Activated CD4-positive, alpha-beta T cell treated with anti-CD3 and anti-CD28 coated beads for 4 hours (primary cell): ENCODE data around the gene MBD3L4.
"Not testable (repeated sequence)": the region's sequence is repeated elsewhere in the genome, so short reads cannot be mapped to it uniquely, and the experiment has no call there.

ENCODE experiments used
- DNase-seq, 2 donors: peaks; one replicate each; pipeline ENCODE4 v3.0.0-alpha.2; 2020

MBD3L4 gene

DNA sequence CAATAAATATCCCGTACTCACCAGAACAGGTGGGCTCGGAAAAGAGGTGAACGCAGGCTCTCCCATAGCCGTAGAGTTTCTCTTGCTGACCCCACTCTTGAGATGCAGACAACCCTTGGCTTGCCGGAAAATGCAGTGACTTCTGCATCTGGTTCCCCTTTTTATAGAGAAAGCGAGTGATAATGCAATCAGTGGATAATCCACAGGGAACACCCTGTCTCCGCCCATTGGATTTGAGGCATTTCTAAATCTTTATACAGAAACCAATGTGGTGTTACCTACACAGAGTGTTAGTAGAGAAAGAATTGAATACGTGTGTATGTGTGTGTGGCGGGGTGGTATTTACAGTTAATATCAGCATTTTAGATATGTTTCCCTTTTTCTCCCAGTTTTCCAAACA lies at the start of gene MBD3L4:
Gene MBD3L4 (minus strand): TSS at position 101 of the 400 bp plus-strand sequence. CDS start 35 bp downstream, at position 66.
- DNase-seq = not testable (repeated sequence)

DNA sequence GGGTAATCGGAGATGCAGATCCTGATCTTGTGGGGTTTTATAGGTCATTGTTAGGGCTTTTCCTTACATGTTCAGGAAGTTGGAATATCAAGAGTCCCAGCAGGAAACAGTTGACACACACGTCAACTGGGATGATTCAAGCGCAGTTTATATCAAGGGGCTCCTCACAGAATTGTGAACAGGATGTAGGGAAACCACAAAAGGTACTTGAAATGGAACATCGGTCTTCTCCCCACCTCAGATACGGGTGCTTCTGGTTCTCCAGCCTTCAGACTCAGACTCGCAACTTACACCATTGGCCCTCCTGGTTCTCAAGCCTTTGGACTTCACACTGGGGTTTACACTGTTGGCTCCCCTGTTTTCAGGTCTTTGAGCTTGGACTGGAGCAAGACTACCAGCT lies 49.0 kb upstream of the MBD3L4 start:
- no peak for DNase-seq

DNA sequence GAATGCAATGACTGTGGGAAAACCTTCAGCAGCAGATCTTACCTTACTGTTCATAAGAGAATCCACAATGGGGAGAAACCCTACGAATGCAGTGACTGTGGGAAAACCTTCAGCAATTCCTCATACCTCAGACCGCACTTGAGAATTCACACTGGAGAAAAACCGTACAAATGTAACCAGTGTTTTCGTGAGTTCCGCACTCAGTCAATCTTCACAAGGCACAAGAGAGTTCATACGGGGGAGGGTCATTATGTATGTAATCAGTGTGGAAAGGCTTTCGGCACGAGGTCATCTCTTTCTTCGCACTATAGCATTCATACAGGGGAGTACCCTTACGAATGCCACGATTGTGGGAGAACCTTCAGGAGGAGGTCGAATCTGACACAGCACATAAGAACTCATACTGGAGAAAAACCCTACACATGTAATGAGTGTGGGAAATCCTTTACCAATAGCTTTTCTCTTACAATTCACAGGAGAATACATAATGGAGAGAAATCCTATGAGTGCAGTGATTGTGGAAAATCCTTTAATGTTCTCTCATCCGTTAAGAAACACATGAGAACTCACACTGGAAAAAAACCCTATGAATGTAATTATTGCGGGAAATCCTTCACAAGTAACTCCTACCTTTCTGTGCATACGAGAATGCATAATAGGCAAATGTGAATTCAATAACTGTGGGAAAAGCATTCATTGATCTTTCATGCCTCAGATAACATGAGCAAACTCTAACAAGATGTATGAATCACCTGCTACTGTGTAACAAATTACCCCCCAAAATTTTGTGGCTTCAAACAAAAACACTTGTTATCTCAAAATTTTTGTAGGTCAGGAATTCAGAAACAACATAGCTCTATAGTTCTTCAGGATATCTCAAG lies 43.3 kb upstream of the MBD3L4 start:
- no peak for DNase-seq

DNA sequence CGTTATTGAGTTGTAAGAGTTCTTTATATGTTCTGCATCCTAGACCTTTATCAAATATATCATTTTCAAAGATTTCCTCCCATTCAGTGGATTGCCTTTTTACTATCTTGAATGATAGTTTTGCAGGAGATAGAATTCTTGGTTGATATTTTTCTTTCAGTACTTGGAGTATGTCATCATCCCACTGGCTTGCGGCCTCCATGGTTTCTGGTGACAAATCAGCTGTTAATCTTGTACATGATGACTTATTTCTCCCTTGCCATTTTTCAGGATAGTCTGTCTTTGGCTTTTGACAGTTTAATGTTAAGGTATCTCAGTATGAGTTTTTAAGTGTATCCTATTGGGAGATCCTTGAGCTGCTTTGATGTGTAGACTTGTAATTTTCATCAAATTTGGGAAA lies 38.0 kb upstream of the MBD3L4 start:
- DNase-seq = no peak

DNA sequence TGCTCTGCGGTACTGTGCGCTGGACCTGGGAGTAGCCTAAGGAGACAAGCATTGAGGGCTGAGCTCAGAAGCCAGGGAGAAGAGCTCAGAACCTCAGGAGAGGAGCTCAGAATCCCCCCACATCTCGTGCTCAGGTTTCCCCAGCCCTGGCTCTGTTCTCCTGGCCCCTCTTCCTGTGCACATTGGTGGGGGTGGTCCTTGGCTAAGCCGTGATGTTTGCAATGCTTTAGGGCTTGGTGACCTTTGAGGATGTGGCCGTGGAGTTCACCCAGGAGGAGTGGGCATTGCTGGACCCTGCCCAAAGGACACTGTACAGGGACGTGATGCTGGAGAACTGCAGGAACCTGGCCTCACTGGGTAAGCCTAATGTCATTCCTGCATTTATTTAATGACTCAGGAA lies 36.2 kb upstream of the MBD3L4 start:
- DNase-seq = no peak

DNA sequence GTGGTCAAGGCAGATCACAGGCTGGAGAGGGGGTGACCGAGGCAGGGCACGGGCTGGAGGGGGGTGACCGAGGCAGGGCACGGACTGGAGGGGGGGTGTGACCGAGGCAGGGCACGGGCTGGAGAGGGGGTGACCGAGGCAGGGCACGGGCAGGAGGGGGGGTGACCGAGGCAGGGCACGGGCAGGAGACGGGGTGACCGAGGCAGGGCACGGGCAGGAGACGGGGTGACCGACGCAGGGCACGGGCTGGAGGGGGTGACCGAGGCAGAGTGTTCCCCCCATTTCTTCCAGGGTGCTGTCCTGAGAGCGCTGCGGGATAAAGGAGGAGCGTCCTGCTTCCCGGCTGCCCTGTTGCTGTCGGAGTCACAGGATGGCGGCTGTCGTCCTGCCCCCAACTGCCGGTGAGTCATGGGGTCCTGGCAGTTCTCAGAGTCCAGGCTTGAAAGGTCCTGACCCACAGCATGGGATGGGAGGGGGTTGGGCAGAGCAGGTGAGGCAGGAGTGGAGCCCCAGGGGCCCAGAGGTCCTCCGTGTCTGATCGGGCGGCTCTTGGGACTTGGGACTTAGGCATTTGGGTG lies 34.8 kb upstream of the MBD3L4 start:
- DNase-seq = no peak

DNA sequence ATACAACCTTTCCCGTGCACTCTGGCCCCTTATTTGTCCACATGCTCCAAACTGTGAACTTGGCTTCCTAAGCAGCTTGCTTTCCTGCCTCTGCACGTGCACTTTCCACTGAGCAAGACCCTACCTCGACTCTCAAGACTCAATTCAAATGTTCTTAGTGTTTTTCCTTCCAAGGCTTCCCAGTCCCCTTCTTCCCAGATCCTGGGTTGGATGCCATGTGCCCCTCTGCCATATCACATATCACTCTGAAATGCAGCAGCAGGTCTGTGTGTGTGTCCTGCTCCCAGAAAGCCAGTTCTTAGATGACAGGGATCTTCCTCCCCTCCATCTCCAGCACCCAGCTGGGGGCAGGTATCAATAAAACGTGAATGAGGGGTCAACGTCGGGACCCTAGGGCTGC lies 32.6 kb upstream of the MBD3L4 start:
- no peak for DNase-seq

DNA sequence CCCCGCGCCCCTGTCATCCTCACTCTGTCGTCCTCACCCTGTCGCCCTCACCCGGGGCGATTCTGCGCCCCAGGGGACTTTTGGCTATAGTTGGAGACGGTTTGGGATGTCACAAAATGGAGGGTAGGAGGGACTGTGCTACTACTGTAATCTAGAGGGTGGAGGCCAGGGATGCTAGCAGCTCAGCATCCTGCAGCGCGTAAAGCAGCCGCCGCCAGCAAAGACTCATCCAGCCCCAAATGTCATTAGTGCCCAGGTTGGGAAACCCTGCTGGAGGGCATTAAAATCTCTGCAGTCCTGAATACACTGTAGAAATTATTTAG lies 29.9 kb upstream of the MBD3L4 start:
- DNase-seq = no peak

DNA sequence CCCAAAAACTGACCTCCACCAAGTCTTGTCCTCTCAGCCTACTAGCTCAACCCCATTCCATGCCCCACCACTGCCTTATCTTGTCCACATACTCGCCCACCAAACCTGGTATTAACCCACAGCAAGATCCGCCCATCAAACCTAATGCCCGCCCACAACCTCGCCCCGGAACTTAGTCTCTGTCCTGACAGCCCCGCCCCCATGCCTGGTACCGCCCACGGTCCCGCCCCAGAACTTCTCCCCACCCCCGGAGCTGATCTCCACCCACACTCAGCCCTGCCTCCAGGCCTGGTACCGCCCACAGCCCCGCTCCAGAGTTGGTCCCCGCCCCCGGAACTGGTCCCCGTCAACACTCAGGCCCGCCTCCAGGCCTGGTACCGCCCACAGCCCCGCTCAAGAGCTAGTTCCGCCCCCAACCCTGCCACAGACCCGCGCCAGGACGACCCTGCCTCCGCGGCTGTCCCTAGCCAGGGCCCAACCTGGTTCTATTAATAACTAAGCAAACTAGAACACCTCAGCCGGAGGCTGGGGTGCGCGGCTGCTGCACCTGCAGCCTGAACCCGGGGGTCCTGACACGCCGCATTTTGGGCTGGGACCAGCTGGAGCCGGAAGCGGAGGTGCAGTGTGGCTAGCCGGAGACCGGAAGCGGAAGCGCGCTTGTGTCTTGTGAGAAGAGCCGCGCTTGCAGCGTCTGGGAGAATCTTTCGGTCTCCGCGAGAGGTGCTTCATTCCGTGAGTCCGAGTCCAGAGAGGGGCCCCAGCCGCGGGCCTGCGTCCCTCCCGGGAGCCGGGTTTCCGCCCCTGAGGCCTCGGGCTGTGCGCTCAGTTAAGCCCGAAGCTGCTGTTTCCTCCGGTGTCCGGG lies 29.3 kb upstream of the MBD3L4 start, which contains the start of gene ZNF557:
Gene ZNF557 (plus strand): TSS at position 662 of the 862 bp plus-strand sequence. CDS start 5,372 bp downstream, outside the sequence.
- DNase-seq = peak; percentile 99 to 100

DNA sequence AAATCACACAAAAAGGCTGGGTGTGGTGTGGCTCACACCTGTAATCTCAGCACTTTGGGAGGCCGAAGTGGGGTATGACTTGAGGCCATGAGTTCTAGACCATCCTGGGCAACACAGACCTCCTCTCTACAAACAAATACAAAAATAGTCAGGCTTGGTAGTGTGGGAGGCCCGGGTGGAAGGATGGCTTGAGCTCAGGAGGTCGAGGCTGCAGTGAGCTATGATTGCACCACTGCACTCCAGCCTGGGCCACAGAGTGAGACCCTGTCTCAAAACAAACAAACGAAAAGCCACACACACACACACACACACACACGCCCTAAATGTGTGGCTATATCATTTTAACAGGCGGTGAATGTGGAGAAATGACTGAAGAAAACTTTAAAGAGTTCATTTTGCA lies 28.6 kb upstream of the MBD3L4 start:
- no peak for DNase-seq

DNA sequence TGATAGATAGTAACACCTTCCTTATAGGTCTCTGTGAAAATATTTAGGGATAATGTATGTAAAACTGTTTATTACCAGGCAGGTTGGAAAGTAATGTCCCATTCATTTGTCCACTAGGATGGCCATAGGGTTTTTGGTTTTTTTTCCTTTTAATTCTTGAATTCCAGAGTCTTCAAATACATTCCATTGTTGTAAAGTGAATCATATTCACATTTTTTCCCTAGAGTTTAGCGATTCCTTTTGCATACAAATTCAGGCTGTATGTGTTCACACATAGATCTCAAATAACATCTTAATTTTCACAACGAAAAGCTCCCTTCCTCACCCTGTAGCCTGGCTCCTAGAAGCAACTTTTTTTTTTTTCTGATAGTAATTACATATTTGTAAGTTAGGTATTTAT lies 27.7 kb upstream of the MBD3L4 start:
- DNase-seq = no peak

DNA sequence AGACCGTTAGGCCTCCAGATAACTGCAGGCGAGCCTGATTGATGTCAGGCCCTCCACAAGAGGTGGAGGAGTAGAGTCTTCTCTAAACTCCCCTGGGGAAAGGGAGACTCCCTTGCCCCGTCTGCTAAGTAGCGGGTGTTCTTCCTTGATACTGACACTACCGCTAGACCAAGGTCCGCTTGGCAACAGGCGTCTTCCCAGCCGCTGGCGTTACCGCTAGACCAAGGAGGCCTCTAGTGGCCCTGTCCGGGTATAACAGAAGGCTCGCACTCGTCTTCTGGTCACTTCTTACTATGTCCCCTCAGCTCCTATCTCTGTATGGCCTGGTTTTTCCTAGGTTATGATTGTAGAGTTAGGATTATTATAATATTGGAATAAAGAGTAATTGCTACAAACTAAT lies 27.1 kb upstream of the MBD3L4 start:
- DNase-seq = not testable (repeated sequence)

DNA sequence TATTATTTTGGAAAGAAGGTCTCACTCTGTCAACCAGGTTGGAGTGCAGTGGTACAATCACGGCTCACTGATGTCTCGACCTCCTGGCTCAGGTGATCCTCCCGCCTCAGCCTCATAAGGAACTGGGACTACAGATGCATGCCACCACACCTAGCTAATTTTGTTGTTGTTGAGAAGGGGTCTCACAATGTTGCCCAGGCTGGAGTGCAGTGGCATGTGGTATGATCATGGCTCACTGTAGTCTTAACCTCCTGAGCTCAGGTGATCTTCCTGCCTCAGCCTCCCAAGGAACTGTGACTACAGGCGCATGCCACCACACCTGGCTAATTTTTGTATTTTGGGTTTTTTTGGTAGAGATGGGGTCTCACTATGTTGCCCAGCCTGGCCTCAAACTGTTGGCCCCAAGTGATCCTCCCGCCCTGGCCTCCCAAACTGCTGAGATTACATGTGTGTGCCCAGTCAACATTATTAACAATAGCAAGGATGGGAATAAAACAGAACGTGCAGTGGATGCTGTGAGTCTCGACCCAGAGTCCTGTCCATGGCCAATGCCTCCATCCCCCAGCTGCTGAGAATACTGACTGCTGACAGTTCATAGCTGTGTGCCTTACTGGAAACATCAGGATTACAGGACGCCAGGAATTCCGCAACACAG lies 23.9 kb upstream of the MBD3L4 start:
- DNase-seq = no peak

DNA sequence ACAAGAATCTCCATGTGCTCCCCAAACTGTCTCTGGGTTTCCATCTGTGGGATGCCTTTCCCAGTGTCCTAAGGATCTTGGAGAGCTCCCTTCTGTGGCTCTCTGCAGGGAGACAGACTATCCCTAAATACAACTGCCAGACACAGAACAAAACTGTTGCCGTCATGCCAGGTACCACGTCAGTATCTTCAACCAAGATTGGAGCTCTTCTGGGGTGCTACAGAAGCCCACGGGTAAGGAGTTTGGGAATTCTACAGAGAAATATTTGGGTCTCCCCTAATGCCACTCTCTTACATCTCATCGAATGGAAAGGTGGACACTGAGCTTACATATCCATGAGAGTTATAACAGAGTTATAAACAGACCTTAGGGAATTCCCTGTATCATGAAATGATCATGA lies 23.4 kb upstream of the MBD3L4 start:
- DNase-seq = no peak

DNA sequence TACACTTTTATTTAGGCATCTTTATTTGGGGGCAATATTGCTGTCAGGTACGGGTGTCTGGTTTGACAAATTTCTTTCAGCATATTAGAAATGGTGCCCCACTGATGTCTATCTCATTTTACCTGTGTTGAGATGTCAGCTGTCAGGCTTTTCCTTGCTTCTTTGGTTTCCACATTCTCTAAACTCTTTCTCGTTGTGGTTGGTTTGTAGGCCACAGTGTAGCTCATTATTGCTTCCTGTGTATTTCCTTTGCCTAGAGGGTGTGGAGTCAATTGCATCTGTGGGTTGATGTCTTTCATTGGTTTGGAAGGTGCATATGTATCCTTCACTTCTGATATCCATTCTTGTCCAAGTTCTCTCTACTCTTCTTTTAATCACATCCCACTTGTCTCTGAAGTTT lies 20.0 kb upstream of the MBD3L4 start:
- DNase-seq = not testable (repeated sequence)

DNA sequence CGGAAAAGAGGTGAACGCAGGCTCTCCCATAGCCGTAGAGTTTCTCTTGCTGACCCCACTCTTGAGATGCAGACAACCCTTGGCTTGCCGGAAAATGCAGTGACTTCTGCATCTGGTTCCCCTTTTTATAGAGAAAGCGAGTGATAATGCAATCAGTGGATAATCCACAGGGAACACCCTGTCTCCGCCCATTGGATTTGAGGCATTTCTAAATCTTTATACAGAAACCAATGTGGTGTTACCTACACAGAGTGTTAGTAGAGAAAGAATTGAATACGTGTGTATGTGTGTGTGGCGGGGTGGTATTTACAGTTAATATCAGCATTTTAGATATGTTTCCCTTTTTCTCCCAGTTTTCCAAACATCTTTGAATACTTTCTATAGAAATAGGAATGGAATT lies 18.6 kb upstream of the MBD3L4 start, which contains the start of gene MBD3L3:
Gene MBD3L3 (minus strand): TSS at position 101 of the 400 bp plus-strand sequence. CDS start 71 bp downstream, at position 30.
- DNase-seq = not testable (repeated sequence)

DNA sequence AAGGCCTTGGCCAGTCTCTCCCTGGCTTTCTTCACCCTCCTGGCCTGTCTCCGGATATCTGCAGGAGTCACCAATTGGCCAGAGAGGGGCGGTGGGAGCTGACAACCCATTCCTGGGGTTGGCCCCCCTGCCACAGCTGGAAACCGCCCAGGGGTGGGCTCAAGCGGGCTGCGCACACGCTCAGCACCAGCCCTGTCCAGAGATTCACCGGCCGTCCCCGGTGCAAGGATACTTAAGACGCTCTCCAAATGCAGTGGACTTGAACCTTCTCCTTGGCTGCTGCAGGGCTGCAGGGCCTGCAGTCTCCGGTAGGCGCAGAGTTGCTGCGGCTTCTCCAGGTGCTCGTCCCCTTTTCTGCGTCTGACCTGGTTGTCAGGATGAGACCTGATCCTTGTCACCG lies 16.4 kb upstream of the MBD3L4 start:
- DNase-seq = not testable (repeated sequence)

DNA sequence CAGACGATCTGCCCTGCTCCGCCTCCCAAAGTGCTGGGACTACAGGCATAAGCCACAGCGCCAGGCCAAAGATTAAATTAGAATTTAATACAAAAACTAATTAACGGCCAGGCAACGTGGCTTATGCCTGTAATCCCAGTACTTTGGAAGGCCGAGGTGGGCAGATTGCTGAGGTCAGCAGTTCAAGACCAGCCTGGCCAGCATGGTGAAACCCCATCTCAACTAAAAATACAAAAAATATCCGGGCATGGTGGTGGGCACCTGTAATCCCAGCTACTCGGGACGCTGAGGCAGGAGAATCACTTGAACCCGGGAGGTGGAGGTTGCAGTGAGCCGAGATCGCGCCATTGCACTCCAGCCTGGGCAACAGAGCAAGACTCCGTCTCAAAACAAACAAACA lies 15.7 kb upstream of the MBD3L4 start:
- DNase-seq = not testable (repeated sequence)

DNA sequence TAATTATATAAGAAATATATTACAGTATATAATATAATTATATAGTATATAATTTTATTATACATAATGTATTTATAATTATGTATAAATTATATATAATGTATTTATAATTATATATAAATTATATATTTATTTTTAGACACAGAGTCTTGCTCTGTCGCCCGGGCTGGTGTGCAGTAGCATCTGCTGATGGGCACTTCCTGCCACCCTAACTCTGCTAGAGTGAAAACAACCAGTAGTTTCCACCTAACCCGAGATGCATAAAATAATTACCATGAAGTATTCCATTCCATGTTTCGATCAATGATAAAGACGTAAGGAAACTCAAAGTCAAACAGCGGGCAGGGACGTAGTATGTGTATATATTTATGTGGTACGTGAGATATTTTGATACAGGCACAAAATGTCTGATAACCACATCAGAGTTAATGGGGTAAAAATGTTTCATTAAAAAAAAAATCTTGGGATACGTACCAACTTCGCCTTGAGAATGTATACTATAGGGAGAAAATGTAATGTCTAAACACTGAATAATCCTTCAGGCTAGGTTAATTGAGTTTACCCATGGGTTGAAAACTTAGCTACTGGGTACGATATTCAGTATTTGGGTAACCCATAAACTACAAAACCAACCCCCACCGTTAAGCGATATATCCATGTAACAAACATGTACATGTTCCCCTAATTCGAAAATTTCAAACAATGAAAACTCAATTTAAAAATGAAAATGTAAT lies 14.8 kb upstream of the MBD3L4 start:
- DNase-seq = not testable (repeated sequence)

DNA sequence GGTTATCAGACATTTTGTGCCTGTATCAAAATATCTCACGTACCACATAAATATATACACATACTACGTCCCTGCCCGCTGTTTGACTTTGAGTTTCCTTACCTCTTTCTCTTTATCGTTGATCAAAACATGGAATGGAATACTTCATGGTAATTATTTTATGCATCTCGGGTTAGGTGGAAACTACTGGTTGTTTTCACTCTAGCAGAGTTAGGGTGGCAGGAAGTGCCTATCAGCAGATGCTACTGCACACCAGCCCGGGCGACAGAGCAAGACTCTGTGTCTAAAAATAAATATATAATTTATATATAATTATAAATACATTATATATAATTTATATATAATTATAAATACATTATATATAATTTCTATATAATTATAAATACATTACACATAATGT lies 12.9 kb upstream of the MBD3L4 start:
- not testable (repeated sequence) for DNase-seq

DNA sequence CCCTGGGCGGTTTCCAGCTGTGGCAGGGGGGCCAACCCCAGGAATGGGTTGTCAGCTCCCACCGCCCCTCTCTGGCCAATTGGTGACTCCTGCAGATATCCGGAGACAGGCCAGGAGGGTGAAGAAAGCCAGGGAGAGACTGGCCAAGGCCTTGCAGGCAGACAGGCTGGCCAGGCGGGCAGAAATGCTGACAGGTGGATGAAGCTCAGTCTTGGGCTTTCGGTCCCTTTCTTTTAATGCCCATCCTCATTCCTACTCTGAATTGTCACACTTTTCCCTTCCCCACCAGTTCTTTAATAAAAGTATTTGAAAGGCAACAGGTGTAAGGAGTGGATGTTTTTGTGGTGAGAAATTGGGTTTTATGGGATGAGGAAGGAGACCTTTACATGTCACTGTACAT lies 11.4 kb upstream of the MBD3L4 start:
- not testable (repeated sequence) for DNase-seq

DNA sequence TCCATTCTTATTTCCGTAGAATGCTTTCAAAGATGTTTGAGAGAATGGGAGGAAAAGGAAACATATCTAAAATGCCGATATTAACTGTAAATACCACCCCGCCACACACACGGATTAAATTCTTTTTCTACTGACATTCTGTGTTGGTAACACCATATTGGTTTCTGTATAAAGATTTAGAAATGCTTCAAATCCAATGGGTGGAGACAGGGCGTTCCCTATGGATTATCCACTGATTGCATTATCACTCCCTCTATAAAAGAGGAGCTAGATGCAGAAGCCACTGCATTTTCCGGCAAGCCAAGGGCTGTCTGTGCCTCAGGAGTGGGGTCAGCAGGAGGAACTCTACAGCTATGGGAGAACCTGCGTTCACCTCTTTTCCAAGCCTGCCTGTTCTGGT lies 9.0 kb upstream of the MBD3L4 start, which contains the start of gene MBD3L2:
Gene MBD3L2 (plus strand): TSS at position 301 of the 400 bp plus-strand sequence. CDS start 53 bp downstream, at position 354.
- DNase-seq = not testable (repeated sequence)
